Kidney epithelial cell (primary cell): ENCODE measurements around the gene SEPTIN10. TPM values are rescaled to one million over a fixed set of nuclear protein-coding genes. Genes with fewer than 3 reads are reported as not detected.

Experiments used
- DNase-seq: peaks from one replicate; pipeline ENCODE4 v3.0.0-alpha.2; 2010; ENCODE audit warnings: low read depth
- H3K27me3 ChIP-seq: 2 replicates; pipeline ENCODE4 v1.6.0; 2011; ENCODE audit warnings: low read length; ENCODE audit not compliant: control insufficient read depth, insufficient read depth
- H3K36me3 ChIP-seq: 2 replicates; pipeline ENCODE4 v1.5.1; 2011; ENCODE audit warnings: low read length; ENCODE audit not compliant: control insufficient read depth, insufficient read depth
- H3K4me3 ChIP-seq: 2 replicates; pipeline ENCODE4 v1.5.1; 2011; ENCODE audit warnings: low read depth, mild to moderate bottlenecking, control low read depth, low read length
- CTCF ChIP-seq: IDR thresholded peaks from 2 replicates; pipeline ENCODE4 v1.5.1; 2011; ENCODE audit warnings: mild to moderate bottlenecking, moderate library complexity, low read length, control low read depth, inconsistent platforms; ENCODE audit not compliant: insufficient read depth, poor library complexity, severe bottlenecking
- total RNA-seq: library from RNA; depleted of rRNA; stranded (reverse); fragments of >200 nt; gene quantifications from 2 replicates; pipeline ENCODE4 v1.2.3, GENCODE V29; 2015

Gene SEPTIN10
- total RNA-seq, 1 donor from 2014 or later: 43.2 TPM

GRCh38 chr2:109531221-109531620, 82.5 kb downstream of the SEPTIN10 start:
- no peak overlapping the region for H3K4me3 ChIP-seq
- H3K36me3 ChIP-seq: no peaks in the 10 kb centered on the region
- no peak for TF ChIP-seq CTCF
- H3K27me3 ChIP-seq: peaks cover 2% of the 10 kb centered on the region
- no peak for DNase-seq

DNA sequence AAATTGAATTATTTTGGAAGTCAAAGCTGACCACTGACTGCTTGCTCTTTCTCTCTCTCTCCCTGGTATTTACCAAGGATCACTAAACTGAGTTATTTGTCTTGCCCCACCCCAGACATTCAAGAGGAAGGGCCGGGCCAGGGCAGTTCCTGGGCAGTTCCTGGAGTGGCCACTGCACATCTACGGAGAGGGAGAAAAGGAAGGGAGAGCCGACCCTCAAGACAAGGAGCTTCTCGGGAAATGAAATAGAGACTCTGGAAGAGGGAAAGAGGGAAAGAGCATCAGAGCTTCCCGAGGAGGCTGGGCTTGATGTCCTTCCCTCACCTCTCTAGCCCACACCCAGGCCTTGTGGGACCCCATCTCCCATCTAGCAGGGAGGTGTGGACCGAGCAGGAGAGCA, 83.1 kb downstream of the SEPTIN10 start:
- Histone ChIP-seq H3K4me3 (no peak overlapping the region), H3K36me3 (no peaks in the 10 kb centered on the region), H3K27me3 (peaks cover 2% of the 10 kb centered on the region)
- DNase-seq: no peak
- TF ChIP-seq CTCF: no peak

DNA sequence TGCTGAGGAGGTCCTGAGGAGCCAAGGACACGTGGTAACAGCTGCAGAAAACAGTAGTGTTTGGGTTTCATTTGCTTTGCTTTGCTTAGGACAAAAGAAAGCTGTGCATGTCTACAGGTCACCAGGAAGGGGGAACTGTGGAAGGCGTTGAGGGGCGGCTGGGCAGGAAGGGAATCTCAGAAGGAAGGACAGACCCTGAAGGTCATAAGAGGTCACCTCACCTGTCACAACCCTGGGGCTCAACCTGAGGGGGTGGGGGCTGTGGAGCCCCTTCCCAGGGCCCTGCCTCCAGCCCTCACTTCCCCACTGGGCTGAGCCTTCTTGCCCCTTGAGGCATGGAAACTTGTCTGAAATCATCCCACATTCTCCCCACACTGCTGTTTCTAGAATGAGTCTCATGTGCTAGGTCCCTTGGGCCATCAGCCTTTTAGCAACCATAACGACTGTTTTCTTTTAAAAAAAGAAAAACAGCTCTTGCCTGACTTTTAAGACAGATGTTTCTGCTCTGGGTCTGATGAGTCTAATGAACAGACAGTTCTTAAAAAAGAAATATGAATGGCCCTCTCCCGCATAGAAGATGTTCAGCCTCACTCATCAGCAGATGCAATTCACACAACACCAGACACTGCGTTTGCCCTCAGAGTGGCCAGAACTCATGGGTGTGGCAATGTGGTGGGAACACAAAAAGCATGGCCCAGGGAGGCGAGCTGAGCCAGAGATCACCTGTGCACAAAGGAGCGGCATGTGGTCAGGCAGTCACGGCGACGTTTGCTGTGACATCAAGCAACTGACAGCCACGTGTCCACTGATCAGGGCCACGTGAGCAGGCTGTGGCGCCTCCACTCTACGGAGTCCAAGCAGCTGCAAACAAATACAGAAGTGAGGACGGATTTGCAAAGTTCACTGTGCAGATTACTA, 84.0 kb downstream of the SEPTIN10 start:
- DNase-seq: no peak
- Histone ChIP-seq H3K4me3 (no peak overlapping the region), H3K27me3 (peaks cover 2% of the 10 kb centered on the region), H3K36me3 (no peaks in the 10 kb centered on the region)
- TF ChIP-seq CTCF: no peak

GRCh38 chr2:109528811-109529501, 84.8 kb downstream of the SEPTIN10 start:
- H3K27me3 ChIP-seq: peaks cover 2% of the 10 kb centered on the region
- no peak for DNase-seq
- TF ChIP-seq CTCF: no peak
- H3K4me3 ChIP-seq: no peak overlapping the region
- no peaks in the 10 kb centered on the region for H3K36me3 ChIP-seq

DNA sequence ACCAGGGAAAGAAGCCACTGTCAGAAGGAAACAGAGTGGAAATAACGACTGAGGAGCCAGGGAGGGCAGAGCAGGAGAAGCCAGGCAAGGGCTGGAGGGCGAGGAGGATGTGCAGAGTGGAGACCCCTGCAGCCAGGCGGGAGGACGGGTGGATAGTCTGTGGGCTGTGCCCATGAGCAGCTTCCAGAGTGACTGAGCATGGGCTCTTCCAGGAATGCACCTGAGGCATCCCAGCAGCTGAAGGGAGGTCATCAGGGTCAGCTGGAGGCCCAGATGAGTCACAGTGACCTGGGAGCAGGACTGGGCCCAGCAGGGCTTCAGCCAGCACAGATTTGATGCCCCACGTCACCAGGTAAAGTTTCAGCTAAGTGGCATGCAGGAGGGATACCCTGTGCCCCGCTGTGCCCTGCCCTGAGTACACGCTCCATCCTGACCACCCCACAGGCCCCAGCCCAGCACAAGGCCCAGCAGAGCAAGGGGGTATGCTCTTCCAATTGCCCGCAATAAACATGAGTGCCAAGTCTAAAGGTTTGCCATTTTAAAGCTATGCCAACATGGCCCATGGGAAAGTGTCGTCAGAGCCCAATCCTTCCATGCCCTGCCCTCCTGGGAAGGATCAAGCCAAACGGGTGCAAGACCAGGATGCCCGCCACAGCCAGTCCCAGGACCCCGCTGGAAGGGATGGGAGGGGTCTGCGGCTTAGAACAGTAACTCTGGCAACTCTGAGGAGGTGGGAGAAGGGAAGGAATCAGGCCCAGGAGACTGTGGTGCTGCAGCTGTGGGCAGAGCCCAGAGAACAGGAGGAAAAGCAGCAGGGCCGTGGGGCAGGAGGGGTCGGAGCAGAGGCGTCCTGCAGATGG, 85.7 kb downstream of the SEPTIN10 start:
- H3K27me3 ChIP-seq: peaks cover 7% of the 10 kb centered on the region
- no peak for DNase-seq
- no peak for TF ChIP-seq CTCF
- no peak overlapping the region for H3K4me3 ChIP-seq
- H3K36me3 ChIP-seq: no peaks in the 10 kb centered on the region
